Measurements from ENCODE around the gene CTIF.
"Not testable (repeated sequence)": the region's sequence is repeated elsewhere in the genome, so short reads cannot be mapped to it uniquely, and the experiment has no call there.

The CTIF gene

DNA sequence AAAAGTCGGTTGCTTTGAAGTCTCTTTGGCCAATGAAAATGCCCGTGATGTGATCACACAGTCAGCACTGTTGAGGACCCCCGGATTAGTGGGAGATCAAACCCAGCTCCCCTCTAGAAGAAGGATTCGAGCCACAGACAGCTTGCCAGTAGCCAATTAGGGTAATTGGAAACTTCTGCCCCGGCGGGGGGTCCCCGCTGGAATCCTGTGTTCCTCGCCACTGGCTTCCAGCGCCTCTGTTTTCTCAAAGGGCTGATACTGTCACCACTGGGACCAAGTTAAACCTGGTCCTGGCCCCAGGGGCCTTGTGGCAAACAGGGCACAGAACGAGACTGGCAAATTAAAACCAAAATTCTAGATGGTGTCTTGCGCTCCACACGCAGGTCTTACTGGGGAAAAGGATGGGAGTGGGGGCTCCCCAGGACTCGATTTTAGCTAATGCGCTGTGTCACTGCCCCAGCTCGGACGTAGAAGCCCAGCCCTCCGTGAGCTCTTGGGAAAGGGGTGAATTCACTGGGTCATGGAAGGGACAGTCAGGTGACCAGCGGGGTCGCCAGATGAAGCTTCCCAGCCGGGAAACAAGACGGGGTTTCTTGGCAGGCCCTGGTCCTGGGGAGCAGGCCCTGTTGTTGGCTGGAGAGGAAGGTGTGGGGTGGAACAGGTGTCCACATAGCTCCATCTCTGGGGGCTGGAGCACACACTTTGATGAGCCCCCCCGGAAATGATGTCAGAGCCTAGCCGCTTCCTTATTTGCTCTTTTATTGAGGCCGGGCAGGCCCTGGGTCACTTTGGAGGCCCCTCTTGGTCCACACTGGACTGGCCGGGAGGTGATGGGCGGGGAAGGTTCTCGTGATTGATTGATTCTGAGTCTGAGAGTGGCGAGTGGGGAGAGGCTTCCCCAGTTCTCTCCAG lies 321.7 kb downstream of the CTIF start:
- DNase-seq, result peak; percentile 55

DNA sequence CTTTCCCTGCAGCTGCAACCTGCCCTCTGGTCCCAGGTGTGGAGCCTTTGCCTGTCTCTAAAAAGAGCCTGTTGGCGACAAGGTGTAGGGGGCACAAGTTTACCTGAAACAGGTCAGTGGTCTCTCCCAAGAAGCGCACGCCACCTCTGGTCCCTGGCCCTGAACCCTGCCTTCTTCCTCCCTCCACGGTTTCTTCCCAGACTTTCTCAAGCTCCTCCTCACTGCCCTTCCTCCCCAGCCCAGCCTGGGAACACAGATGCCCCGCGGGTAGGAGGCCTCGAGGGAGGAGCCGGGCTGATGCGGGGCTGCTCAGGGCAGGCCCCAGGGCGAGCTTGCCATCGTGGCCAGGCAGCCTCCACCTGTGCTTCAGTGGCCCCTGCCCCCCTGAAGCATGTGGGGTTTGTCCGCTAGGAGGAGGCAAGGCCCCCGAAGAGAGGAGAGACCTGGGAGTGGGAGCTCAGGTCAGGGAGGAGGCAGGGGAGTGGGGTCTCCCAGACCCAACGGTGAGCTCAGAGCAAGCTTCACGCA lies 322.4 kb downstream of the CTIF start:
- DNase-seq, result no peak

DNA sequence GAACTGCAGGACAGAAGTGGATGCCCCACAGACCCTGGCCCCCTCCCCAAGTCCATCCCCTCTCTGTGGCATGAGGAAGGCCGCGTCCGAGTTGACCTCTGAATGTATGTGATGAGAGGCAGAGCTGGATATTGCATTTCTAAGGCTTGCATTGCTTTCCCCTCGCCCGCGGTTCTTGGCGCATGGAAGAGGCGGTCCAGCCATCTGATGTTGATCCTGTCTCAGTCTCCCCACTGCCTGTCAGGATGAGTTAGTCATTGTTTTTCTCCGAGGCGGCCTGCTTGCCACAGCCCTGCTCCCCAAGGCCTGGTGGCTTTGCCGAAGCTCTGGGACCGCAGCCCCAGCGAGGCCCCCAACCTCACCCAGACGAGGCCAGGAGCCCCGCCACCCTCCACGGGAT lies 323.3 kb downstream of the CTIF start:
- DNase-seq, result no peak

DNA sequence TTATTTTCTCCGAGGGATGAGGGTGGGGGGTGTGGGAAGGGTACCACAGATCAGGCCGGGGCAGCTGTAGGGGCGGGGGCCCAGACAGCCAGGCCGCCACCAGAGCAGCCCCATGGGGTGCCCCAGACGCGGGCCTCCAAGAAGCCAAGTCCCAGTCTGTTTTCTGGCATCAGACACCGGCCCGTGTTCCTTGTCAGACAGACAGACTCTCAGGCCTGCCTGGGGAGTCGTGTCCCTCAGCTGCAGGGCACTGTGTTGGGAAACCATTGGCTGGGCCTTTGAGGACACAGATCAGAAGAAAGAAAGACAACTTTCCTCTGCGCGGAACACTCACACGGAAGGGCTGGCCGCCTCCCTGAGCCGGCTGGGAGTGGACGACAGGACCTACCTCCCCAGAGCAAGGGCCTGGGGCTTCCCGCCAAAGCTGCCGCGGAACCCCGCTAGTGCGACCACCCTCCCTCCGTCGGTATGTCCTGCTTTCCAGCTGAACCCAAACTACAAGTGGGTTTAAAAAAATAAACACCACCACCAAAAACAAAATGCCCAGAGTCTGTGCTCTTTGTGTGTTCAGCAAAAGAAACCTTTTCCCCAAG lies 323.9 kb downstream of the CTIF start:
- no peak for DNase-seq

DNA sequence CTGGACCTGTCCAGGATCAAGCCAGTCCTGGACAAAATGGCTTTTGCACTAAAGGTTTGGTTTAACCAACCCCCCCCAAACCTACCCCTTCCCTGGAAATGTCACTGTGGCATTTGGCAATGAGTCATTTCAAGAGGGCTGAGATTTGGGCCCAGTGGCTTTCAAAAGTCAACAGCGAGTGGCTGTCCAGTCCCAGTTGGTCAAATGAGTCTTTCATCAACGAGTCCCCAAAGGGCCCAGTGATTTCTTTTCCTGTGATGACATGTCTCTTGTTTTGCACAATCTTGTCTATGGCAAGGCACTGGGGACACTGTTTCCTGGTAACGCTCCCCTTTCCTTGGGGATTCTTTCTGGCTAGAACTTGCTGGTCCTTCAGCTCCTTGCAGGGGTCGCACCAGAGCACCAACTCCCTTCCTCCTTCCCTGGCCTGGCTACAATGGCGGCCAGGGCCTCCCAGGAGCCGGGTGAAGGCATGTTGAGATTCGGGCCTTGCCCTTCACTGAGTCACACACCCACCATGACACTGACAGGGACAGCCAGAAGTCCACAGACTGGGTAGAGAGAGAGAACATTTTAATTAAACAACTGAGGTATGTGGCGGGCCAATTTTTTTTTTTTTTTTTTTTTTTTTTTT lies 324.7 kb downstream of the CTIF start:
- DNase-seq, result no peak

DNA sequence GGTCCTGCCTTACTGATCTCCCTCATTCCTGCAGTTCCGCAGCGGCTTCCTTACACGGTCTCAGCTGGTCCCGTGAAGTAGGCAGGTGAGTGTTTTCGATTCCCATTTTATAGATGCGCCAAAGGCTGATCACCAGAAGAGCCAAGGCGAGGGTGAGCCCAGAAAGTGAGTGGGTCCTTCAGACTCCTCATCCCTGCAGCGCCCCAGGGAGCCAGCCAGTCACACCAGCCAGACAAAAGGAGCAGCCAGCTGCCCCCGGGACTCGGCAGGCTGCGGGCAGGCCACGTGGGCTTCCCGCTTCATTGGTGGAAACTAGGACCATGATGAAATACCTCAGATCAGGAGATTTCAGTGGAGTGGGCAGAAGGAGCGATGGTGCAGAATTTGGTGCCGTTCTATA lies 326.0 kb downstream of the CTIF start:
- no peak for DNase-seq

DNA sequence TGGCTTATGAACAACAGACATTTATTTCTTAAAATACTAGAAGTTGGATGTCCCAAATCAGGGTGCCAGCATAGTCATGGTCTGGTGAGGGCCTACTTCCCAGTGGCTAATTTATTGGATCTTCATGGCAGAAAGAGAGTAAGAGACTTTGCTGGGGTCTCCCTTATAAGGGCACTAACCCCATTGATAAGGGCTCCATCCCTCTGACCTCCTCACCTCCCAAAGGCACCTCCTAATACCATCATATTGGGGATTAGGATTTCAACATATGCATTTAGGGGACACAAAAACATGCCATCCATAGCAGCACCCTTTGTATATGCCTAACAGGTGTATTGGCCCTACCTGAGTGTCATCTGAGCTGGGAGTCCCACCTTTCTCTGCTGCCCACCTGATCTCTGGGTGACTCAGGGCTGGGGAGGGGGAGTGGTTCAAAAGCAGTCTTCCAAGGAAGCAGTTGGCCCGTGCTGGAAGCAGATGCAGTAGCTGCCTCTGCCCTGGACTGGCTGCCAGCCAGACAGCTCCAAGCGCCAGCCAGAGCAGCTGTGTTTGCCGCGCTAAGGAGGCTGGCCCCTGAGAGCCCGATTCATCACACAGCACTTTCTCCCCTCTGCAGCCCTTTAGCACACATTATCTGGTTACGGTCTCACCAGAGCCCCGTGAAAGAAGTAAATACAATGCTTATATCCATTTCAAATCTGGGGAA lies 327.4 kb downstream of the CTIF start:
- peak; percentile 93 for DNase-seq

DNA sequence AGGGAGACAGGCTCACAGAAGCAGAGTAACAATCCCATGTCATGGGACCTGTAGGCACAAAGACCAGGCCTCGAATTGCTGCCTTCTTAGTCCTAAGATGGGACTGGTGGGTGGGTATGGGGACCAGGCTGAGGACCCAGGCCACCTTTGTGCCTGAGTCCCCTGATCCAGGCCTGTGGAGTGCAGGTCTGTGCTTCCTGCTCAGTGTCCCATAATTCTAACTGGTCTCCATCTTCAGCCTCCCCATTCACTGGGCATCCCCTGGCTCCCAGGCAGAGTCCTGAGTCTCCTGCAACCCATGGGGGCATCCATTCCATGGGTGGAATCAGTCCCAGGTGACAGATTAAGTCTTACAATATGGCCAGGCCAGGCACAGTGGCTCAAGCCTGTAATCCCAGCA lies 328.0 kb downstream of the CTIF start:
- no peak for DNase-seq

DNA sequence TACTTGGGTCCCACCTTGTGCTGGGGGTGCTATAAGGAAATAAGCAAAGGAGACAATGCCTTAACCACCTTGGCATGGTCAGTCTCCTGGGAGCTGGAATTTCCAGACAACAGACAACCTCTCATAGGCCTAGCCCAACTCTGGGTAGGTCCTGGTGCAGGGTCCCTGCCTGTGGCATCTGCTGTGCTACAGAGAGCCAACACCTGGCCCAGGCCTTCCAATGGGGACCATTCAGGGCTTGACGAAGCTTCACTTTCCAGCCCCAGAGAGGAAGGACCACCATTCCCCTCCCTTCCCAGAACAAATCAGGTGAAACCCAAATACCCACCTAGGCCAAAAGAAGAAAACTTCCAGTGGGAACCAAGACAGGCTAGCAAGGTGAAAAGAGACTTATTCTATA lies 329.1 kb downstream of the CTIF start:
- no peak for DNase-seq

DNA sequence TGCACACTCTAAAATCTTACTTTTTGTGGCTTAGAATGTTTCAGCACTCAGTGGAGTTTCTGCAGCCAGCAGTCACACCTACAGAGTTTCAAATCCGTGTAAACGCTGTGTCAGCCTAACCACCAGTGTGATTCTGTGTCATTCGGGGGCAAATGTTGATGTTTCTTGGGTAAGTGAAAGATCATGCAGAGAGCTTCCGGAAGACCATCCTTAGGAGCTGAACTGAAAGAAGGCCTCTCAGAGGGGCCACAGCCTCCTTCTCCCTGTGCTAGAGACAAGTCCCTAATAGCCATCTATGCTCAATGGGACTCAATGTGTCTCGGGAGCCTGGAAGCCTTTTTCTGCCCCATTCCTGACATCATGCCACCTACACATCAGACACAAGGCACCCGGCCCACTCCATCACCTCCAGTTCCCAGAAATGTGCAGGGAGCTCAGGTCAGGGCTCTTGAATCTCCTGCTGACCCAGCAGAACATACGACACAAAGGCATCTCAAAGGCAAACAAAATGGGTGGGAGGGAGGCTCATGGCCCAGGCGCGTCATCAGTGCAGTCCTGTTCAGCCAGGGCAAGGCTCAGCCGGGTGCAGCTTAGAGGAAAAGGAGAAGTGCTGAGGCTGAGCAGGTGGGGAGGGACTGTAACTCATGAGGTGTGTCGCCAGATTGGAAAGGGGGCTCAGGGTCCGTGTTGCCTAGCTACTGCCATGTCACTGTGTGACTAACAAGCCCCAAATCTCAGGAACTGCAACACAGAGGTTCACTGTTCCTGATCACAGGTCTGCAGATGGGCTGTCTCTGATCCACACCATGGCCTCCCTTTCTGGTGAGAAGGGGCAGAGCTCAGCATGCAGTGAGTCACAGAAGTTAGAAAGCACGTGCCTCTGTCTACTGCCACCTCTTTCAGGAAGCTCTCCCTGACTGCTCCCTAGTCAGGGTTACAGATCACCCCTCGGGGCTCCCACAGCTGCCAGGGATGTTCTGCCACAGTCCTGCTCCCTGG lies 329.9 kb downstream of the CTIF start:
- no peak for DNase-seq

DNA sequence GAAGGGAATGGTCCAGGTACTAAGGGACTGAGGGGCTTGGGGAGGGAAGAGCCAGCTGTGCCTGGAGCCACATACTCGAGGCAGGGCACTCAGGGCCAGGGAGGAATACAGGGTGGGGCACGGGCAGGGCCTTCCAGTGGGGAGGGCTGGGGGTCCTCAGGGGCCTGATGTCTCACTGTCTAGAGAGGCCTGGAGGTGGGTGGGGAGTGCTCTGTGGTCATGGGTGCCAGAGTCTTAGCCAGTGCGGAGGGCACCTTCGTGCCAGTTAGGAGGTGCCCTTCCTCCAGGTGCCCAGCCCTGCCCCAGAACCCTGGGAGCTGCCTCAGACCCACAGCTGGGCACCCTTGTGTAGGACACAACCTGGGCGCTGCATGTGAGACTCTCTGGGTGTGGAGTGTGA lies 330.8 kb downstream of the CTIF start:
- DNase-seq, result no peak

DNA sequence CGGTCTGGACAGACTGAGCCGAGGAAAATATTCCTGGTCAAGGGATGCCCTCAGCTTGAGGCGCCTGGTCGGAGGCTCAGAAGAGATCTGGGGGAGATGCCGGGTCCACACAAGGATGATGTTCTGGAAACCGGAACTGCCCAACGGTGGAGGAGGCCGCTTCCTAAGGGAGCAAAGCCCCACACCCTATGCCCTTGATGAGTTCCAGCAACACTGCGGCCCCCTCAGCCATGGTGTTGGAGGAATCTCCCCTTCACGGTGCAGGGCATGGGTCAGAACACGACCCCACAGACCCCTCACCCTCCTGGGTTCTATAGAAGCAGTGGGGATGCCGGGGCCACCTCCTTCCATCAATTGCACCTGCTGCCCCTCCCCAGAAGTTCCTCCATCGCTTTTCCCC lies 332.1 kb downstream of the CTIF start:
- DNase-seq, result not testable (repeated sequence)

DNA sequence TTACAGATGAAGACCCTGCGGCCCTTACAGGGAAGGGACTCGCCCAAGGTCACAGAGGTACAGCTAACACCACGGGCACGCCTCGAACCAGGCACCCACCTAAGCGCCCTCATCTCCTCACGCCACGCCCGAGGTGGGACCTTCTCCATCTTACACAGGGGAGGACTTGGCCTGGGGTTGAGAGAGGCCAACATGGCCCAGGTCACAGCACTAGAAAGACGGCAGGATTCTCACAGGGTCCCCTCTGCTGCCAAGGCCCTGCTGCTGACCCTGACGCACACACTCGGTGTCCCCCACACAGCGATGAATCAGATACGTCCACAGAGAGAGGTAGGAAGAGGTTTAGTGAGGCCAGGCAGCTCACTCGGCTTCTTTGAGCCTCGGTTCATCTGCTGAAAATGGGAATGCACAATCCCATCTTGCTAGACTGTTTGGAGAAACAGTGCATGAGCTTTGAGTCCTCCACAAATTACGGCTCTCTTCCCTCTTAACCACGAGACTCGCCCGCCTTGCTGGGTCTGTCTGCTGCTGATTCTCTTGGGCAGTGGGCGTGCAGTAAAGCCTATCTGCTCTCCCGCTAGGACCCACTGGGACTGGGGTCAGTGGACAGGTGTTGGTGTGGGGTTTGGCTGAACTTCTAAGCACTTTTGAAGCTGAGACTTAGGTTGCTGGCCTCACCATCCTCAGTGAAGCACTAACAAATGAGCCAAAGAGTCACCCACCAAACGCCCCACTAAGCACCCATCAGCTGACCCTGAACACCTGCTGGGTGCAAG lies 332.7 kb downstream of the CTIF start:
- DNase-seq, result peak; percentile 81

DNA sequence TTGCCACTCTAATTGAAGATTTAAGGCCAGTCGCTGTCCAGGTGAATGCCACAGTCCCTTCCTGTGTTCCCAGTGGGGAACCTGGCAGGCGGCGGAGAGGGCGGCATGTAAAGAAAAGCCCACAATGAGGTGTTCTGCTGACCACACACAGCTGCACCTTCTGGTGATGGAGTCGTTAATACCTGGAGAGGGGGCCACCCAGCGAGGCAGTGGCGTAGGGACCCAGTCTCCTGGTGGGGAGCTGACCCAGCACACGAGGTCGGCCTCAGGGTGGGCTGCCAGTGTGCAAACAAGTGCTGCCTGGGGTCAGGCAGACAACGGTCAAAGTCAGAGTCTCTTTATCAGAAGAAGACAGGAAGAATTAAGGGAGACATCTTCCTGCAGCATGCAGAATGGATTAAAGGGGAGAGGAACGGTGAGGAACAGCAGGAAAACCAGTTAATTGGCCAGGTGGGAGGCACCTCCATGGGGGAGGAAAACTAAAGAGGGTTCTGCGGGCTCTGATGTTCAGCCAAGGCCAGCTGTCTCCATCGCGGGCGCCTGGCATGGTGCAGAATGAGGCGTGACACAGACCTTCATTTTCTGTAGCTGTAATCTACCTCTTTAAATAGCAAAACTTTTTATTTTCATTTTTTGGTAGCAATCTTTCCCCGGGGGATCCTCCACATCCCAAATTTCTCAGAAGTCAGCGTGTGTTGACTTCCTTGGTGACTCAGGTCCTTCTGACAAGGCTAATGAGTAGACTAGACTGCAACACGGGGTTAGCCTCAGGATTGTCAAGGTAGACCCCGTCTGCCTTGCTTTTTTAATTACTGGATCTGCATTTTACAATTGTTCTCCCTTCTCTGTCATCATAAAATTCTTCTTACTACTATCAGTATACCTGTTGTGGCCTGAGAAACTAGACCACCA lies 333.7 kb downstream of the CTIF start:
- peak; percentile 97 for DNase-seq

DNA sequence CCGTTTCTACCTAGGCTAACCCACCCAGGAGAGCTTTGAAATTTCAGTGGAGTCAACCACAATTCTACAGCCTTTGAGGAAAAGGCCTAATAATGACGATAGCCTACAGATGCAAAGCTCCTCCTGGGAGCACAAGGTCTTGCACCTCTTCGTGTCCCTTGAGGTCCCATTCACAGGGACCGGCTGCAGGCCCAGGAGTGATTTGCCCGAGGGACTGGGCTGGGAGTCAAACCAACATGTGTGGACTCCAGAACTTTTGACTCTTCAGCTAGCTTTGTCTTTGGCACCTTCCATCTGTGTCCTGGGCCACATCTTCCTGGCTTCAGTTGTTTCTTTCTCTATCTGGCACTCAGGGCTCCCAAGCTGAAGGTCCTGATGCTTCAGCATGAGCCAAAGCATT lies 335.4 kb downstream of the CTIF start:
- no peak for DNase-seq

DNA sequence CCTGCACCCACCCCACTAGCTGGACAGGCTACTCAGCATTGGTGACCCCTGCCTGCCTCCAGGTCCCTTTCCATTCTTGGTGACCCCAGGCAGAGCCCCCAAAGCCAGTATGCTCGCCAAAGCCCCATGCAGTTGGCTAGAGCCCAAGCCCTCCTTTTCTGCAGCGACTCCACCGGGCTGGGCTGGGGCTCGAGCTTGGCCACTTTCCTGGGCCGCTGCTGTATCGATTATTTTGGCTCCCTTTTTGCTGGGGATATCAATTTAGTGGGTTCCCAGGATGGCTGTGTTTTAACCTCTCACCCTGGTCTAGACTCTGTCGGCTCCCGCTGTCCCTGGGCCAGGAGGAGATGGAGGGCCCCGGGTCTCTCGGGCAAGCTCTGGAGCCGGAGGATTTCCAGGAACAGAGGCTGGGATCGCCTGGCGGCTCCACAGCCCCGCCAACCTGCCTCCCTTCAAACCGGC lies 335.9 kb downstream of the CTIF start:
- DNase-seq, result no peak

DNA sequence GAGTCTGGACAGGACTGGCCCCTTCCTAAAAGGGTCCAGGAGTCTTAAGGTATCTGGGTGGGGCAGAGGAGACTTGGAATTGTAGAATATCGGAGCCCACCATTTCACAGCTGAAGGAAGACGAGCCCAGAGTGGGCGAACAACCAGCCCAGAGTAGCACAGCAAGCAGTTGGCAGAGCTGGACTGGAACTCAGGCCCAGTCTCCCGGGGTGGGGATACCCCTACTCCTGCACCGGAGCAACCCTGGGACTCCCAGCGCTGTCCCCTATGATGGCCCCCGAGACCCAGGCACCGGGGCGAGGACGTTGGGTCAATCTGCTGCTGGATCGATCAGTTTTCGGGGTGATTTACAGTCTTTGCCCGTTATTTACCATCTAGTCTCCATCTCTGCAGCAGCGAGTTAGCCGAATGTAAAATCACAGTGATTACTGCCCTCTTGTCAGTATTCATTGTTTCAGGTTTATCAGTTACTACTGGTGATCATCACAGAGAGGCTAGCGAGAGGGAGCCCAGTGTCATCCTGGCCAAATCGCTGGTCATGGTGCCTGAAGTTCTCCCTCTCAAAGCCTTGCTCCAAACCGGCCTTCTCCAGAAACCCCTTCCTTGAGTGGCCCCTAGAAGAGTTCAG lies 336.6 kb downstream of the CTIF start:
- DNase-seq, result no peak

DNA sequence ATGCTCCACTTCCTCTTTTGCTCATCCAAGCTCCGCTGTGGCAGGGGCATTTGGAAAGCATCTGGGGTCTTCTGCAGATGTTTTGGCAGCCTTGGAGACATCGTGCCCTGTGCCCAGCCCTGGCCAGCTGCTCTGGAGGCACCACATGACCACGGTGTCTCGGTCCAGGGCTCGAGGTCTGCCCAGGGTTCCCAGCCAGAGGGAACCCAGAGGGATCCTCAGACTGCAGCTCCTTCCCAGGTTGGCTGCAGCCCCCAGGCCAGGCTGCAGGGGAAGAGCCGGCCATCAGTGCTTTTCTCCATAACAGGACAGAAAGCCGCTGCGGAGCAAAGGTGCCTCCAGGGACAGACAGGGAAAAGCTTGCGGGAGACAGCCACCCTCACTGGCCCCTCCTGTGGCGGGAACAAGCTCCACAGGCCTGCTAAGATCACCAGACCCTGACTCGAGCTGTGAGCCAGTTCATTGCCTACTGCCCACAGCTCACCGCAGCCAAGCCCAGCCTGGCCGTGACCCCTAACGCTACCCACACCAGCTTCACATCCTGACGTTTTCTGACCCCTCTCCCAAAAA lies 337.2 kb downstream of the CTIF start:
- peak; percentile 20 for DNase-seq

DNA sequence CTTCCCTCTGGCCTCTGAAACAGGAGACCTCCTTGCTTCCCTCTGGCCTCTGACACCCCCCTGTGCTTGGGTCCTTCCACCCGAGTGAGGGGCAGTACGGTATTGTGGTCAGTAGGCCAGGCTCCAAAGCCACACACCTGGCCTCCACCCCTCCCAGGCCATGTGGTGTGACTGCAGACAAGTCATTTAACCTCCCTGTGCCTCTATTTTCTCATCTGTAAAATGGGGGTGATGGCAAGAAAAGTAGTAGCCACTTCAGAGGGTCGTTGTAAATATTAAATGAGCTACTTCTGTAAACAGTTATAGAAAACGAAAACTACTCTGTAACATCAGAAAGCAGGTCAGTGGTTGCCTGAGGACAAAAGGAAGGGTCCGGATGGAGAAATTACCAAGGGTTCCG lies 337.8 kb downstream of the CTIF start:
- DNase-seq, result no peak
